NOMO-1 treated with DMSO at 0.1 percent for 48 hours (cell line): ENCODE results near the gene EPHA3.

Source experiments
- DNase-seq: peaks from one replicate; lab custom pipeline; 2025; ENCODE audit not compliant: unreplicated experiment; lab: John Stamatoyannopoulos, UW

EPHA3 gene

GRCh38 chr3:89434621-89435380, 327.4 kb downstream of the EPHA3 start:
- DNase-seq = no peak

GRCh38 chr3:89436846-89437245, 329.4 kb downstream of the EPHA3 start:
- no peak for DNase-seq

DNA sequence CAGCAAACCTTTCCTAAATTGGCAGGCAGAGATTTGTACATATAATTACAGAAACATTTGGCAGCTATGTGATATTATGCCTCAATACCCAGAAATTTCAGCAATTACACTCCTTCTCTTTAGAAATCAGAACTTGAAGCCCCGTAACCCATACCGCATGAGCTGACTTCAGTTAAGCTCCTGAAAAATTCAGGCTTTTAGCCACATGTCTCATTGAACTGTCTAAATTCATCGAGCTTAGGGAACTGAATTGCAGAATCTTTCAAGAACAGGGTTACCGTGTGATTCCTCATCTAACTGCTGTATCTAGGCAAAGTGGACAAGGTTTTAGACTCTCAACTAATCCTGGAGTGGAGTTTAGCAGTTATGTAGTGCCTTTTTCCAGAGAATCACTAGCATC, 333.0 kb downstream of the EPHA3 start:
- DNase-seq = no peak

DNA sequence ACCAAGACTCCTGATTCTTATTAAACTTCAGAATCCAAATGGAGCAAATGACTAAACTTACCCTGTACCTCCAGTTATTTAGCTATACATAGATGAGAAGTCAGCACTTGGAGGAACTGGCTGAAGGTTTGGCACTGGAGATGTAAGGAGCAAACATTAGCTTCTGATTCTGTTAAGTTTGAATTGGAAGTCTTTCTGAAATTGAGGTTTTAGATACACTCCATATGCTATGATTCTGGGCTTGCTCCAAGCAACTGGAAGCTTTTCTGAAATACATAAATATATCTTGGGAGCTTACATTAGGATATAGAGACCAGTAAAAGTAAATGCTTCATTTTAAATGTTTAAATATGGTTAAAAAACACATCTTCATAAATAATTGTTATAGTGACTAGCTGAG, 333.7 kb downstream of the EPHA3 start:
- DNase-seq = no peak

DNA sequence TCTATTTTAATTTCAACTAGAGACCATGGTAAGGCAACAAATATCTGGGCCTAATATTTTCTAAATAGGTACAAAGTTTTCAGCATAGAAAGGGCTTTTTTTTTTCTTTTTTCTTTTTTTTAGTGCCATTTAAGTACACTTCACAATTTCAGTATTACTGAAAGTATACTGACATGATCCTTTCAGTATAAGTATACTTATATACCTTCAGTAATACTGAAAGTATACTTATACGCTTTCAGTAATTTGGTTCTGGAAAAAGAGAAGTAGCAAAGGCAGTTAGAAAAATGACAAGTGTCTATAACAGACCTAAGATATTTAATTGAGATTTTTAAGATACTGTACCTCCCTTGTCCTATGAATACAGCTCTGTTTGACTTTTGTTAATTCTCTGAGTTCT, 339.2 kb downstream of the EPHA3 start:
- no peak for DNase-seq

DNA sequence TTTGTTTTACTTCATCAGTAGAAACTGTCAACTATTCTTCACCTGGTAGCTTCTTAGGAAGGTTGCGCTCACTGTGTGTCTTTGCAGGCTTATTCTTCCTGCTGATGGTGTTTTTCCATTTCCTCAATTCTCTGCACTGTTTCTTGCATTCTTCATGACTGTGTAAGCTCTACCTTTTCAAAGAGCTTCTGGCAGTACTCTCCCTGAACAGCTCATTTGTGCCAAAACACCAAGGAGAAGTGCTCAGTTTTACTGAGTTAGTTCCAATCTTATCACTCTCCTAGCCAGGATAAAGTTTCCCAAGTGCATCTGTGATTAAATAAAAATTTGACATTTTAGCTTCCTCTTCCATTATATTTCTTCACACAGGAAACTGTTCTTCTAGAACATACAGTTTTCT, 339.8 kb downstream of the EPHA3 start:
- no peak for DNase-seq

- no peak for DNase-seq
These were observed 341.7 kb downstream of the EPHA3 start for GRCh38 chr3:89449086-89449485.

- DNase-seq = no peak
These were observed 344.6 kb downstream of the EPHA3 start for GRCh38 chr3:89452066-89452465.

DNA sequence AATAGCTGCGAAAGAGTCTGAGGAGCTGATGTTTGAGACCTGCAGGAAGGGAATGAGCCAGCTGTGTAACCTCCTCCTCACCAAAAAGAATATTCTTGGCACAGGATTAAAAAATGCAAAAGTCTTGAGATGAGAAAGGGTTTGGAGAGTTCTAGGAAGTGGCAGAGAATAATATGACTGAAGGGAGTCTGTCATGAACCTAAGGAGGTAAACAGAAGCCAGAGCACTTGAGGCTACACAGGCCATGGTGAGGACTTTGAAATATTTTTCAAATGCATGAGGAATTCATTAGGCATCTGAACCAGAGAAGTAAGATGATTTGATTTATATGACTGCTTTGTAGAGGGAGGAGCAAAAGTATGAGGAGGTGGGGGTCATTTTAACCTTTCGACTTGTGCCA, 347.8 kb downstream of the EPHA3 start:
- no peak for DNase-seq

- DNase-seq = no peak
These were observed 360.5 kb downstream of the EPHA3 start for GRCh38 chr3:89467898-89468363.

- DNase-seq = no peak
These were observed 364.7 kb downstream of the EPHA3 start for GRCh38 chr3:89472101-89472500.

GRCh38 chr3:89474333-89475130, 367.1 kb downstream of the EPHA3 start:
- DNase-seq = no peak

GRCh38 chr3:89488800-89489580, 381.6 kb downstream of the EPHA3 start:
- peak; percentile 33 for DNase-seq

- DNase-seq = no peak
These were observed 382.7 kb downstream of the EPHA3 start for GRCh38 chr3:89490129-89490528.

DNA sequence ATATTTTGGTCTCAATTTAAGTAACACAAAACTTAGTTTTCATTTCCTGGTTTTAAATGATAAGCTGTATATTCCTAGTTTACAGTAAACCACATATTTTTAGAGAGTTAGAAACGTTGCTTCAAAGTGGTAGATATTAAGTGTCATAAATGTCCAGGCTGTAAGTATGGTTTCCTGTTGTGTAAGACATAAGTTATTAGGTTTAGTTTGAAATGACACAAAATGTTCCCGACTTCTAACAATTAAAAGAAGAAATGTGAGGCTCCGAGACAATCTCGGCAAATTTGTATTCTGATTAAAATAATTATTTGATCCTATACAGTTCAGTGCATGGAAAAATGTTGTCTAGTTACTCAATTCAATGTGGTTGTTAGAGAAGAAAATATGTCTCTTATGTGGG, 387.3 kb downstream of the EPHA3 start:
- peak; percentile 21 for DNase-seq

DNA sequence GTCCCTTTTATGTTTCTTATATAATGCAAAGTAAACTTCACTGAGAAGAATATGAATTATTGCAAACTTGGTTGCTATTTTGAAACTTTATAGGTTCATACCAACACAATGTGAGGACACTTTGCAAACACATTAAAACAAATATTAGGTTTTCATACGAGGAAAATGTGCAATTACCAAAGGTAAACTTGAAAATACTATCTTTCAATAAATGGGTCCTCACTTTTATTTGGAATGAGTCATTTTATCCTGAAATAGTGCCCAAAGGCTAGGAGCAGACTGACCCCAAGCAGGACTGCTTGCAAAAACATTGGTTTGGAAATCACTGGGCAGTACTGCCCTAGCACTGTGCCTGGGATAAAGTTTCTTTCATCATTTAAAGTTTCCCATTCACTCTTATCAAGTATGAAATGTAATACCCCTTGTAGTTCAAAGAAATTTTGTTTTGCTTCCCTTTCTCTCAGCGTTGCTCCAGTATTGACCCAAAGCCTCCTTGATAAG, 396.5 kb downstream of the EPHA3 start:
- no peak for DNase-seq

DNA sequence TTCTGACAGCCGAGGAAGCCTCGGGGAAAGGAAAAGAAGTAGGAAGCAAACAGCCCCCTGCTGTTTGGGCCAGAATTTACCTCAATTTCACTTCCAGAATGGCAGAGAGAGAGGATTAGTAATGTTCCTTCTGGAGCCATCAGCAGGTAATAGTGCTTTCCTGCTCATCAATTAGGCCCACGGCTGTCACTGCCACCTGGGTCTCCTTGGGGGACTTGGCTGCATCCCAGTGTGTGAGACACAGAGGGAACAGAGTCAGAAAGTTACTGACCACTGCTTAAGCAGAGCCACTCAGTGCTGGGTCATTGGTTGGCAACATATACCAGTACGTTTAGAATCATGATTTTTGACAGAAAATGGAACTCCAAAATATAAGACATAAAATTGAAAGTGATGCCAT, 397.0 kb downstream of the EPHA3 start:
- no peak for DNase-seq

GRCh38 chr3:89506462-89507103, 399.2 kb downstream of the EPHA3 start:
- DNase-seq = no peak

DNA sequence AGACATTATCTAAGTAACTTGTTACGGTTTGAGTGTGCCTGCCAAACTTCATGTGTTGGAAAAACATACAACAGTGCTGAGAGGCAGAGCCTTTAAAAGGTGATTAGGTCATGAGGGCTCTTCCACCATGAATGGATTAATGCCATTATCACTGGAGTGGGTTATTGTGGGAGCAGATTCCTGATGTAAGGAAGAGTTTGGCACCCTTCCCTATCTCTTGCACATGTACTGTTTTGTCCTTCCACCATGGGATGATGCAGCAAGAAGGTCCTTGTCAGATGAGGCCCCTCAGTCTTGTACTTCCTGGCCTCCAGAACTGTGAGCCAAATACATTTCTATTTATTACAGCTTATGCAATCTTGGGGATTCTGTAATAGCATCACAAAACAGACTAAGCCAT, 413.9 kb downstream of the EPHA3 start:
- DNase-seq = no peak

GRCh38 chr3:89522155-89522554, 414.7 kb downstream of the EPHA3 start:
- DNase-seq = no peak

- DNase-seq = no peak
These were observed 418.2 kb downstream of the EPHA3 start for GRCh38 chr3:89525609-89526008.
